Measurements from ENCODE around the gene ATPAF2. TPM values are rescaled to one million over a fixed set of nuclear protein-coding genes. Genes with fewer than 3 reads are reported as not detected.
"Not testable (repeated sequence)": the region's sequence is repeated elsewhere in the genome, so short reads cannot be mapped to it uniquely, and the experiment has no call there.

ATPAF2 gene
- total RNA-seq, 1 donor from 2014 or later = 20.6 TPM

GRCh38 chr17:18014006-18014405 lies 25.0 kb downstream of the ATPAF2 start:
- no peak for DNase-seq (ENCODE audit: extremely low read depth, low read depth, low spot score)

GRCh38 chr17:18011286-18011685 lies 27.7 kb downstream of the ATPAF2 start:
- DNase-seq (ENCODE audit: extremely low read depth, low read depth, low spot score) = no peak

DNA sequence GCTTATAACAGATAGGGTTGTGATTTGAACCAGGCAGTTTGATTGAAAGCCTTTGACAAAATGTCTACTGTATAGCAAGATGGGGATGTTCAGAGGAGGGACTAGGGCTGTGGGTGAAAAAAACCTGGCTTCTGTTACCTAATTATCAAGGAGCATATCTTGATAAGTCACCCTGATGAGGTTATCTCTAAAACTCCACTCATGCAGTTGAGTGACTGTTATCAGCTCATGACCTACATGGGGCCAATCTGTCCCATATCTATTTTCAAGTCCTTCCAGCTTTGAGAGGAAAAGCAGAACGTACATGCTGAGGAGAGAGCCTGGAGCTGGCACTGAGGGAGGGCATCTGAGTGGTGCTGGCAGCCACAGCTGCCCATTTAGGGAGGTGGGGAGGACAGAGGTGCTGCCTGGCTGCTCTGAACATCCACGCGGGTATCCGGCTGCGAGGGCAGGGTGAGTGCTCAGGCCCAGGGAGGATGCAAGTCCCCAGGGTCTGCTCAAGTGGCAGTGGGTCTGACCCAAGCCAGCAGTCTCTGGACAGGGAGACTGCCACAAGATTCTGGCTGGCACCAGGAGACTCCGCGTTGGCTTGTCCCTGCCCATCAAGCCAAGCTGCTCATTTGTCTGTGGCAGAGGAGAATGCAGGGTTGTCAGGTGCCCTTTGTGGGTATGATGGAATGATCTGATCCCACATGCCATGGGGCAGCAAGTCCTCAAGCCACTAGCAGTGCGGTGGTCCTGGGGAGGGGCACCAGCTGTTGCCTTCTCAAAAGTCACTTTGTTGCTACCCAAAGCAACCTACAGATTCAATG lies 29.2 kb downstream of the ATPAF2 start:
- no peak for DNase-seq (ENCODE audit: extremely low read depth, low read depth, low spot score)

- no peak for DNase-seq (ENCODE audit: extremely low read depth, low read depth, low spot score)
These were observed 30.3 kb downstream of the ATPAF2 start for GRCh38 chr17:18008496-18009268.

DNA sequence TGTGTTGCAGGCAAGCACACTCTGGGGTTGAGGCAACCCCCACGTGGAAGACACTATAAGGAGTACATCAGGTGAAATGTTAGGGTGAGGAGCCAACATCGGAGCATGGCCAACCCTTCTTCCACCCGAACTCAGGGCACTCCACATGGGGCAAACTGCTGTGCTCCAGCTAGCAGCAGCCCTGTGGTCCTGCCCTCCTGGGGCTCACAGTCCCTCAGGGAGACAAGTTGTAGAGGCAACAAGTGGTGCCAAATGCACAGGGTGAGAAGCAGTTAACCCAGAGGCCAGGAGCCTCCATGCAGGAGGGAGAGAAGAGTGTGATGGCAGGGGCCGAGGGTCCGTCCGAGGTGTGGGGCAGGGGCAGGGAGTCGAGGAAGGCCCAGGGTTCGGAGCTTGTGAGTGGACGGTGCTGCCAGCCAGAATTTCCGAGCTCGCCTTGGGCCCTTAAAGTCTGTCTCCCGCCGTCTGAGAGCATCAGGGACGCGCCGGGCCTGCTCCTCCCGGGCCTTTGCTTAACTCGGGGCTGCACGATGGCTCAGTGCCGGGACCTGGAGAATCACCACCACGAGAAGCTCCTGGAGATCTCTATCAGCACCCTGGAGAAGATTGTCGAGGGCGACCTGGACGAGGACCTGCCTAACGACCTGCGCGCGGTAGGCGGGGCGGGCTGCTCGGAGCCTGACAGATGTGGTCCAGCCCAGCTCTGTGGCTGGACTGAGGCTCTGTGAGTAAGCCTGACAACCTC lies 32.3 kb downstream of the ATPAF2 start:
- no peak for DNase-seq (ENCODE audit: extremely low read depth, low read depth, low spot score)

DNA sequence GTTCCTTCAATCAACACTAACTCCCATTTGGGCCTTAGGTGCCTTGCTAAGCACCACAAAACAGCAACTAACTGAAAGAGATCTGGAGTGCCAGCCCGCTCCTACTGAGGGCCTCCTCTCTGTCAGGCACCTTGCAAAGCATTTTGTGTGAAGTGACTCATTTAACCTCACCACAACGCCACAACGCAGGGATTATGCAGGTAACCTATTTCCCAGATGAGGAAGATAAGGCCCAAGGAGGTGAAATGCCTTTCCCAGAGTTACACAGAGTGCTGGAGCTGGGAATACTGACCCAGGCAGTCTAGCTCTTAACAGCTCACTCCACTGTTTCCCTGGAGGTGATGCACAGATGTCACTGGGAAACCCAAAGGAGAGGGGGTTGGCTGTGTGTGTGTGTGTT lies 33.5 kb downstream of the ATPAF2 start:
- DNase-seq (ENCODE audit: extremely low read depth, low read depth, low spot score) = no peak

DNA sequence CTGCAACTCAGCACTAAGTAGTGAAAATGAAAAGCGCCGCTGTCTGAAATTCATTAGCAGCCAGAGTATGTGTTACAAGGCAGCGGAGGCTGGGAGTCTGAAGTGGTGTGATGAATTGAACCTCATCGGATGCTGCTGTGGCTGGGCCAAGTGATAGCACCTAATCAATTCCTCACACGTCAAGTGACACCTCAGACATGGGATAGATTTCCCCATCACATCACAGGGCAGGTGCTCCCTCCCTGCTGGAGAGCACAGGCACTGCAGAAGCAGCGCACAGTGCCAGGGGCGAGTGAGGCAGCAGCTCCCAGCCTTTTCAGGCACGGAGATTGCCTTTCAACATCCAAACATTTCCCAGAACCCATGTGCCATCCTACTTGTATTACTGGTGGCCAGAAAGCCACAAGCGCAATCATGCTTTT lies 34.1 kb downstream of the ATPAF2 start:
- DNase-seq (ENCODE audit: extremely low read depth, low read depth, low spot score) = no peak

DNA sequence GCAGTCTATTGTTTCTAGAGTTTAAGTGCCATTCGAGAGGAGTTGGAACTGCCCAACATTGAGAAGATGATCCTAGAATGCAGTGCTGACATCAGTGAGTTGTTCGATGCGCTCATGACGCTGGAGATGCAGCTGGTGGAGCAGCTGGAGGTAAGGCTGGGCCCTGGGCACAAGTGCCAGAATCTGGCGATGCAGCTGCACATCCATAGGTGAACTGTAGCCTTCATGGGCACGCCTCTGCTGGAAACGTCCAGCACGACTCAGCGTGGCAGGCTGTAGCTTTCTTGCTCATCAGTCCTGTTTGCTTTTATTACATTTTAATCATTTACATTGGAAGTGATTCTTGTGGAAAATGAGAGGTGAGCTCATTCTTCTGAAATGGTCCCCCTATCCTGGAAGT lies 34.6 kb downstream of the ATPAF2 start:
- DNase-seq (ENCODE audit: extremely low read depth, low read depth, low spot score) = no peak

- no peak for DNase-seq (ENCODE audit: extremely low read depth, low read depth, low spot score)
These were observed 36.8 kb downstream of the ATPAF2 start for GRCh38 chr17:18002171-18002570.

DNA sequence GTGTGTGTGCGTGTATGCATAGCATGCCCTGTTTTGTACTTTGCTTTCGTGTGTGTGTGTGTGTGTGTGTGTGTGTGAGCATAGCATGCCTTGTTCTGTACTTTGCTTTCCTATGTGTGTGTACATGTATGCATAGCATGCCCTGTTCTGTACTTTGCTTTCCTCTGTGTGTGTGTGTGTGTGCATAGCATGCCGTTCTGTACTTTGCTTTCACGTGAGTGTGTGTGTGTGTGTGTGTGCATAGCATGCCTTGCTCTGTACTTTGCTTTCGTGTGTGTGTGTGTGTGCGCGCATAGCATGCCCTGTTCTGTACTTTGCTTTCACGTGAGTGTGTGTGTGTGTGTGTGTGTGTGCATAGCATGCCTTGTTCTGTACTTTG lies 38.9 kb downstream of the ATPAF2 start:
- no peak for DNase-seq (ENCODE audit: extremely low read depth, low read depth, low spot score)

DNA sequence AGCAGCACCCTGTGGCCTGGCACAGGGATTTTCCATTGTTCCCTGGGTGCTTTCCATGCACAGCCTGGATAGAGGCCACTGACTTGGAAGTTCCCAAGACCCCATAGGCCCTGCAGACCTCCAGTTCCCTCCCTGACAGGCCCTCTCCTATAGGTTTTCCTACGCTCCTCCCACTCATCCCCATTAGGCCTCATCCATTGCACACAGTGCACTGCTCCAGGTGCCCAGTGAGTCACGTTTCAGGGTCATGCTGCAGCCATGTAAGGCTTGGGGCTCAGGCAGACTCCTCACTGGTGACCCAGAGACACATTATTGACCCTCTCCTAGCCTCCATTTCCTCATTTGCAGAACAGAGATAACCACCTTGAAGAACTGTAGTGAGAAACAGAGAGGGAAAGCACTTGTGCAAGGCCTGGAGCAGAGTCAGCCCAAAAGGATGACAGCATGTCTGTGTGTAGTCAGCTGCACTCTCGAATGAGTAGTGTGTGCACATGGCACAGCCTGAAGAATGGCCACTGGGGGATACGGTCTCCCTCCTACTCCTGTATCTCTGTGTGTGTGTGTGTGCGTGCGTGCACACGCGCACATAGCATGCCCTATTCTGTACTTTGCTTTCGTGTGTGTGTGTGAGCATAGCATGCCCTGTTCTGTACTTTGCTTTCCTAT lies 39.5 kb downstream of the ATPAF2 start:
- no peak for DNase-seq (ENCODE audit: extremely low read depth, low read depth, low spot score)

DNA sequence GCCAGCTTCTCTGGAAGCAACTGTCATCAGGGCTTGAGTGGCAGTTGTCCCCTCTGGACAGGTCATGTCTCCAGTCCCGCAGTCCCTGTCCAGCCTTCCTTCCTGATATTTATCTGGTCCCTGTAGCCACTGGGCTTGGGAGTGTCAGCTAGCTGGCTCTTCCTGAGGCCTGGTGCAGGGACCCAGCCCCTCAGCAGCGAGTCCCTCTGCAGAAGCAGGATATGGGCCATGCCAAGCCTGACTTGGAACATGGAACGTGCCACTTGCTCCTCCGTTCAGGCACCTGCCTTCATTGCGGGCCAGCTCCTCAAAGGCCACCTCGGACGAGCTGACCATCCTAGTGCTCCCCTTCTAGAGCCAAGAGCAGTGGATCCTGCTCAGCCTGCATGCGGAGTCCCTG lies 40.0 kb downstream of the ATPAF2 start:
- DNase-seq (ENCODE audit: extremely low read depth, low read depth, low spot score) = no peak

DNA sequence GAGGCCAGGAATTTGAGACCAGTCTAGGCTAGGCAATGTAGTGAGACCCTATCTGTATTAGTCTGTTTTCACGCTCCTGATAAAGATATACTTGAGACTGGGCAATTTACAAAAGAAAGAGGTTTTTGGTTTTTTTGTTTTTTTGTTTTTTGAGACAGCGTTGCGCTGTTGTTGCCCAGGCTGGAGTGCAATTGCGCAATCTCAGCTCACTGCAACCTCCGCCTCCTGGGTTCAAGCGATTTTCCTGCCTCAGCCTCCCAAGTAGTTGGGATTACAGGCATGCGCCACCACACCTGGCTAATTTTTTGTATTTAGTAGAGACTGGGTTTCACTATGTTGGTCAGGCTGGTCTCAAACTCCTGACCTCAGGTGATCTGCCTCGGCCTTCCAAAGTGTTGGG lies 43.1 kb downstream of the ATPAF2 start:
- not testable (repeated sequence) for DNase-seq (ENCODE audit: extremely low read depth, low read depth, low spot score)

GRCh38 chr17:17994271-17995069 lies 44.5 kb downstream of the ATPAF2 start:
- DNase-seq (ENCODE audit: extremely low read depth, low read depth, low spot score) = no peak

DNA sequence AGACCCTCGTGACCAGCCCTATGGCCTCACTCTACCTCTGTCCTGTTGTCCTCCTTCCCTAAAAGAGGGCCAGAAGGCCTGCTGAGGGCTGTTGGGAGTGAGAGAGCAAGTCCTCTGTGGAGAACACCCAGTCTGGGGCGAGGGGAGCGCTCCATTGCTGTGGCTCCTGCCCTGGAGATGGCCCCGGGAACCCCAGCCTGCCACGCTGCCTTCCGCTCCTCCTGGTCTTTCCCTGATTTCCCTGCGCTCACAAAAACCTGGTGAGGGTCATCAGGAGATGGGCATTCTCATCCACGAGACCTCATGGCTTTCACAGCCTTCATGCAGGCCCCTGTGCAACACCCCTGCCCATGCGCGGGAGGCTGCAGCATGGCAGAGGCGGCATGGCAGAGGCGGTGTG lies 45.1 kb downstream of the ATPAF2 start:
- no peak for DNase-seq (ENCODE audit: extremely low read depth, low read depth, low spot score)

DNA sequence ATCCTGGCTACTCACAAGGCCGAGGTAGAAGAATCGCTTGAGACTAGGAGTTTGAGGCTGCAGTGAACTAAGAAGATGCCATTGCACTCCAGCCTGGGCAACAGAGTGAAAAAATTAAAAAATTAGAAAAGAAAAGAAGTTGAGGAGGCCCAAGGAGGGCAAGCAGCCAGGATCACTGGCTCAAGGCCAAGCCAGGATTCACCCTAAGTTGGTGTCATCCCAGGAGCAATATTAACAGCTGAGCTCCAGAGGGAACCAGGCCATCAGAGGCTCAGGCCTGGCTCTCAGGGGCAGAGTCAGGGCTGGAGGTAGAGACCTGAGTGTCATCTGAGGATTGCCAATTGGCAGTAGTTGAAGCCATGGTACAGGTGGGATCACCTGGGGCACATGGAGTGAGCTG lies 45.6 kb downstream of the ATPAF2 start:
- DNase-seq (ENCODE audit: extremely low read depth, low read depth, low spot score) = no peak

- DNase-seq (ENCODE audit: extremely low read depth, low read depth, low spot score) = no peak
These were observed 48.7 kb downstream of the ATPAF2 start for GRCh38 chr17:17990282-17990681.

GRCh38 chr17:17989618-17990017 lies 49.4 kb downstream of the ATPAF2 start:
- no peak for DNase-seq (ENCODE audit: extremely low read depth, low read depth, low spot score)

DNA sequence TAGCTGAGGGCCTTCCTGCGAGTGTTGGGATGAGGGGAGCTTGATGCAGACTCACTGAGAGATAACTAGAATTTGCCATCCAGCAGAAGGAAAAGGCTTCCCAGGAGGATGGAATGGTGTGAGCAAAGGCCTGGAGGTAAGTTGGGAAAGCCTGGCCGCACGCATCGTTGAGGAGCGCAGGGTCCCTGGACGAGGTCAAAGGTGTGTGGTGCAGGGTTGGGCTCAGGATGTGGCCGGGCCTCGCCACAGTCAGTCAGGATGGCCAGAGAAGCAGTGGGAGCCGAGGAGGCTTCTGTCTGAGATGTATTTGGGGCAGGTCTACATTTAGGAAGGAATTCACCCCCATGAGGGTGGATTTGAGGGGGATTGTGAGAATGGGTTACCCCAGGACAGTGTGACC lies 49.9 kb downstream of the ATPAF2 start:
- DNase-seq (ENCODE audit: extremely low read depth, low read depth, low spot score) = no peak

DNA sequence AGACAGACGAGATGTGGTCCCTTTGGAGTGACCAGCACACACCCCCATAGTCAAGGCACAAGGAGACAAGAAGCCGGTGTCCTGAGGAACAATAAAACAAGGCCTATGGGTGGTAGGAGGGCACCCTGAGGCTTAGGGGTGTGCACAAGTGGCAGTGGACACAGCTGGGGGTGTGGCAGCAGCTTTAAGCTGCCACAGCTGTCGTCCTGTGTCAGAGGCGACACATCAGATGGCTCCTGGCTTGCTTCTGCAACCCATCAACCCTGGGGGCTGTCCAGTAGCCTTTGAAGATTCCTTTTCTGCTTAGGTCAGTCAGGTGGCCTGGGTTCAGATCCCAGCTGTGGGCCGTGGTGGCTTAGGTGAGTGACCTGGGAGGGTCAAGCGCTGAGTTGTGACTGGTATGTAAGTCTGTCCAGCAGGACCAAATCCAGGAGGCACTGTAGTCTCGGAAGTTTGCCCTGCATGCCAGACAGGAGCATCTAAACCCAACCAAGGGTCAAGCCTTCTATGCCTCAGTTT lies 50.5 kb downstream of the ATPAF2 start:
- no peak for DNase-seq (ENCODE audit: extremely low read depth, low read depth, low spot score)

All from glomerular endothelial cell (primary cell).